NCI-H460 (cell line): ENCODE measurements around the gene LIME1. TPM values are rescaled to one million over a fixed set of nuclear protein-coding genes. Genes with fewer than 3 reads are reported as not detected.

ENCODE experiments used
- DNase-seq: peaks from one replicate; pipeline ENCODE4 v3.0.0-alpha.2; 2016; ENCODE audit warnings: low read depth; ENCODE audit errors: extremely low read depth
- total RNA-seq: library from RNA; depleted of rRNA; stranded (reverse); fragments of >200 nt; shearing (Covaris generic); gene quantifications from 2 replicates; pipeline ENCODE4 v1.2.3, GENCODE V29; 2014

The LIME1 gene
- total RNA-seq, 1 experiment from 2014 or later = 6.6 TPM

DNA sequence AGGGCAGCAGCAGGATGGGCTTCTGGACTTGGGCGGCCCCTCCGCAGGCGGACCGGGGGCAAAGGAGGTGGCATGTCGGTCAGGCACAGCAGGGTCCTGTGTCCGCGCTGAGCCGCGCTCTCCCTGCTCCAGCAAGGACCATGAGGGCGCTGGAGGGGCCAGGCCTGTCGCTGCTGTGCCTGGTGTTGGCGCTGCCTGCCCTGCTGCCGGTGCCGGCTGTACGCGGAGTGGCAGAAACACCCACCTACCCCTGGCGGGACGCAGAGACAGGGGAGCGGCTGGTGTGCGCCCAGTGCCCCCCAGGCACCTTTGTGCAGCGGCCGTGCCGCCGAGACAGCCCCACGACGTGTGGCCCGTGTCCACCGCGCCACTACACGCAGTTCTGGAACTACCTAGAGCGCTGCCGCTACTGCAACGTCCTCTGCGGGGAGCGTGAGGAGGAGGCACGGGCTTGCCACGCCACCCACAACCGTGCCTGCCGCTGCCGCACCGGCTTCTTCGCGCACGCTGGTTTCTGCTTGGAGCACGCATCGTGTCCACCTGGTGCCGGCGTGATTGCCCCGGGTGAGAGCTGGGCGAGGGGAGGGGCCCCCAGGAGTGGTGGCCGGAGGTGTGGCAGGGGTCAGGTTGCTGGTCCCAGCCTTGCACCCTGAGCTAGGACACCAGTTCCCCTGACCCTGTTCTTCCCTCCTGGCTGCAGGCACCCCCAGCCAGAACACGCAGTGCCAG is 39.7 kb upstream of the LIME1 start, which contains the start of gene TNFRSF6B:
TNFRSF6B (plus strand) TSS at position 25 of the 729 bp plus-strand sequence; CDS start at position 141, 116 bp downstream.
- DNase-seq = no peak

DNA sequence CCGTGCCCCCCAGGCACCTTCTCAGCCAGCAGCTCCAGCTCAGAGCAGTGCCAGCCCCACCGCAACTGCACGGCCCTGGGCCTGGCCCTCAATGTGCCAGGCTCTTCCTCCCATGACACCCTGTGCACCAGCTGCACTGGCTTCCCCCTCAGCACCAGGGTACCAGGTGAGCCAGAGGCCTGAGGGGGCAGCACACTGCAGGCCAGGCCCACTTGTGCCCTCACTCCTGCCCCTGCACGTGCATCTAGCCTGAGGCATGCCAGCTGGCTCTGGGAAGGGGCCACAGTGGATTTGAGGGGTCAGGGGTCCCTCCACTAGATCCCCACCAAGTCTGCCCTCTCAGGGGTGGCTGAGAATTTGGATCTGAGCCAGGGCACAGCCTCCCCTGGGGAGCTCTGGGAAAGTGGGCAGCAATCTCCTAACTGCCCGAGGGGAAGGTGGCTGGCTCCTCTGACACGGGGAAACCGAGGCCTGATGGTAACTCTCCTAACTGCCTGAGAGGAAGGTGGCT is 39.1 kb upstream of the LIME1 start:
- DNase-seq = no peak

DNA sequence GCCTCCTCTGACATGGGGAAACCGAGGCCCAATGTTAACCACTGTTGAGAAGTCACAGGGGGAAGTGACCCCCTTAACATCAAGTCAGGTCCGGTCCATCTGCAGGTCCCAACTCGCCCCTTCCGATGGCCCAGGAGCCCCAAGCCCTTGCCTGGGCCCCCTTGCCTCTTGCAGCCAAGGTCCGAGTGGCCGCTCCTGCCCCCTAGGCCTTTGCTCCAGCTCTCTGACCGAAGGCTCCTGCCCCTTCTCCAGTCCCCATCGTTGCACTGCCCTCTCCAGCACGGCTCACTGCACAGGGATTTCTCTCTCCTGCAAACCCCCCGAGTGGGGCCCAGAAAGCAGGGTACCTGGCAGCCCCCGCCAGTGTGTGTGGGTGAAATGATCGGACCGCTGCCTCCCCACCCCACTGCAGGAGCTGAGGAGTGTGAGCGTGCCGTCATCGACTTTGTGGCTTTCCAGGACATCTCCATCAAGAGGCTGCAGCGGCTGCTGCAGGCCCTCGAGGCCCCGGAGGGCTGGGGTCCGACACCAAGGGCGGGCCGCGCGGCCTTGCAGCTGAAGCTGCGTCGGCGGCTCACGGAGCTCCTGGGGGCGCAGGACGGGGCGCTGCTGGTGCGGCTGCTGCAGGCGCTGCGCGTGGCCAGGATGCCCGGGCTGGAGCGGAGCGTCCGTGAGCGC is 38.5 kb upstream of the LIME1 start:
- DNase-seq = no peak

DNA sequence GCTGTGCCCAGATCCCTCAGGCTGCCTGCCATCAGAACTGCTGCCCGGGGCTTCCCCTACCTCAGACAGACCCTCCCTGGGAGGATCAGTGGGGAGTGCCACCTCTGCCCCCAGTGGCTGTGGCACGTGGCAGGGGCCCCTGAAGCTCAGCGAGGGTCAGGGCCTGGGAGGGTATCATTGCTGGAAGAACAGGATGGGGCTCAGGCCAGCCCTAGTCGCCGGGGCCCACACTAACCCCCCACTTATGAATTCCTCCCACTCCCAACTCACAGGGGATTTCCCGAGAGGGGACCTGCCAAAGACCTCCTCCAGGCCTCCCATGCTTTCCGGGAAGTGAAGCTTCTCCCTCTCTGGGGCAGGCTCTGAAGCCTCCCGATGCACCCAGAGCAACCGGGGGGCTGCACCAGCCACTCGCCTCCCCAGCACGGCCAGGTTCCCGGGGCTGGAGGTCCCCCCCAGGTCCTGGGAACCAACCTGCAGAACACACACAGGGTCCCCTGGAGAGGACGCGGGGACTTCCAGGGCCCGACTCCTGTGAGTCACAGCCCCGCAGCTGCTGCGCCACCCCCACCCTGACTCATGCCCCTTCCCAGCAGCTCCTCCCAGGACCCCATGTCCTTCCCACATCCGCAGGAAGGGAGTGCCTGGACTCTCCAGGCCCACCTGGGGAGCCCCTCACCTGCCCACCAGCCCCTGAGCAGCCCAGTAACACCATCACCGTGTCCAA is 37.6 kb upstream of the LIME1 start:
- DNase-seq = no peak

DNA sequence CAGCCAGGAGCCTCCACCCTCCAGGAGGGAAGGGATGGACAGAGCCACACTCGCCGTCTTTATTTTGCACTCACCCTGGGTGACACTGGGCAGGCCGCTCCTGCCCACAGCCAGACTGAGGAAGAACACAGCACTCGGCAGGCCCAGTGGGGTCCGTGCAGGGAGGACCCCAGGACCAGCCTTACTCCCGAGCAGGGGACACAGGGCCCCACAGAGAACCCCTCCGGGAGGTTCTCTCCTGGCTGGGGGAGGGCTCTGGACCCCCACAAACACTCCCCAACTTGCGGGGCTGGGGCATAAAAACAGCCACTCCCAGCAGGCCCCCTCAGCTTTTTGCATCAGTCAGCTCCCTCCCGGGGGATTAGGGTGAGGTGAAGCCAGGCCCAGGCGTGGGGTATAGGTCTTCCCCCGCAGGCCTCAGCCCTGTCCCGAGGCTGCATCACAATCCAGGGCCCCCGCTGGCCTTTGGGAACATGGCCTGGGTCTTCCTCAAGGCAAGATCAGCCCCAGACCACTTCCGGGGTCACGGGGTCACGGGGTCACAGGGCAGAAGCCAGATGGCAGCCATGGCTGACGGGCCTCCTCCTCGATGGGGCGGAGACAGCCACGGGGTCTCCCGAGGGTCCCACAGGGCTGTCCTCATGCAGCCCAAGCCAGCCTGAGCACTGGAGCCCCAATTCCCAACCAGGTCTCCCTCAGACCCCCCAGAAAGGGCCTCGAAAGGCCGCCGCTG is 36.8 kb upstream of the LIME1 start:
- DNase-seq = no peak

DNA sequence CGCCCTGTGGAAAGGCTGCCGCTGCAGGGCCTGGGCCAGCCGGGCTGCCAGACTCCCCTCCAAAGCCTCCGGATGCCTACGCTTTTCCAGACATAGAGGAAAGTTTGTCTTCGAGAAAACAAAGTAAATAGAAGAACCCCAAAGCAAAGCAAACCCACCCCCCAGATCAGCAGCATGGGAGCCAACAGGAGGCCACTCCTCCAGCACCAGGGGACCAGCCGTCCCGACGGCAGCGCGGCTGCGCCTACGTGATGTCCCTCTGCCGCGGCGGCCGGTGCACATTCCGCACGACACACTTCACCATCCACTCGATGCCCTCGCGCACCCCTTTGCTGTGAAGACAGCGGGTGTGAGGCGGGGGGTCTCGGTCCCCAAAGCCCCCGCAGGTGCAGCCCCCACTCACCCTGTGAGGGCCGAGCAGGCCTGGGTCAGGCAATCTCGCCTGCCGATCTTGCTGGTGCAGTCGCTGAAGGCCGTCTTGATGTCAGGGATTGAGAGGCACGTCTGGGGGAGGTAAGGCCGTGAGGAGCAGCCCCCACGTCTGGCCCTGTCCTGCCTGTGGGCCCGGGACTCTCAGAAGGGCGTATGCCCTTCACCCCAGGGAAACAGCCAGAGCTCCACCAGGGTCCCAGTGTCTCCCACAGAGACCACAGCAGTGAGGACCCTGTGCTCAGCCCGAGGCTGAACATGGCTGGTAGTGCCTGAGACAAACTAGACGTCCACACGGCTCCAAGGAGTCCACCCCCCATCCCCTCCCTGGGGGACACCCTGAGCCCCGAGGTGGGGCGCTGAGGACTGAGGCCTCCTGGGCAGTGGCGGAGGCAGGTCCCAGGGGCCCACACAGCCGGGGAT is 36.0 kb upstream of the LIME1 start:
- no peak for DNase-seq

DNA sequence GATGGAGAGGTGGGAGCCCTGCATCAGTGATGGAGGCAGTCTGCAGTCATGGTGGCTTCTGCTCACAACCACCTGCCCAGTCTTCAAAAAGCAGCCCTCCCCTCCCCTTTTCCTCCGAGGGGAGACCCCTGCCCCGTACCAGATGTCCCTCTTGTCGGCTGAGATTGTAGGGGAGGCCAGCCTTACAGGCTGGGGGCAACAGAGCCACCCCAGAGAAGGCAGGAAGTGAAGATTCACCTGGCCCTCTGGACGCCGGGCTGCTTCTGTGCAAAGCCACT is 35.5 kb upstream of the LIME1 start:
- DNase-seq = no peak

DNA sequence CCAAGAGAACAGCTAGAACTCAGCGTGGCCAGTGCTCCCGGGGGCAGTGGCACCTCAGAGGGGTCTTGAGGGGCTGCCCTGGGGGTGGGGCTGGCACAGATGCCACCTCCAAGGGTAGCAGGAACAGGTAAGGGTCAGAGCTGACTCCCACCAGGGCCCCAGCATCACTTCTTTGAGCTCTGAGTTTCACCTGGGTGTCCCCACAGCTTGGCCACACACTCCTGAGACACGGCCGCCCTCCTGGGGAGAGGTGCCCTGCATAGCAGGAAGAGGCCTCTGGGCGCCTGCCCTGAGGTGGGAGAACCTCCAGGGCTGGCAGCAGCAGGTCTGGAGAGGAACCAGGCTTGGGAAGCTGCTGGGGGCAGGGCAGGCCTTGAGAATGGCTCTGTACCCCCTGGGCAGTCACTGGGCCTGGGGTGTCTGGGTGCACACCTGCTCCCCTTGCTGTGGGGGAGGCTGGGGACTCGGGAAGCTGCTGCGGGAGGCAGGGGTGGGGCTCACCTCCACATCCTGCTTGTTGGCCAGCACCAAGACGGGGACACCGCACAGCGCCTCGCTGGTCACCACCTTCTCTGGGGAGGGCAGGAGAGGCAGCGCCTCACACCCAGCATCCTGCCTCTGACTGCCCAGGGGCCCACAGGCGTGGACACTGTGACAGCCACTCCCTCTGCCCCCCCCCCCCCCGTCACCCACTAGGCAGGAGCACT is 35.0 kb upstream of the LIME1 start:
- DNase-seq = no peak

DNA sequence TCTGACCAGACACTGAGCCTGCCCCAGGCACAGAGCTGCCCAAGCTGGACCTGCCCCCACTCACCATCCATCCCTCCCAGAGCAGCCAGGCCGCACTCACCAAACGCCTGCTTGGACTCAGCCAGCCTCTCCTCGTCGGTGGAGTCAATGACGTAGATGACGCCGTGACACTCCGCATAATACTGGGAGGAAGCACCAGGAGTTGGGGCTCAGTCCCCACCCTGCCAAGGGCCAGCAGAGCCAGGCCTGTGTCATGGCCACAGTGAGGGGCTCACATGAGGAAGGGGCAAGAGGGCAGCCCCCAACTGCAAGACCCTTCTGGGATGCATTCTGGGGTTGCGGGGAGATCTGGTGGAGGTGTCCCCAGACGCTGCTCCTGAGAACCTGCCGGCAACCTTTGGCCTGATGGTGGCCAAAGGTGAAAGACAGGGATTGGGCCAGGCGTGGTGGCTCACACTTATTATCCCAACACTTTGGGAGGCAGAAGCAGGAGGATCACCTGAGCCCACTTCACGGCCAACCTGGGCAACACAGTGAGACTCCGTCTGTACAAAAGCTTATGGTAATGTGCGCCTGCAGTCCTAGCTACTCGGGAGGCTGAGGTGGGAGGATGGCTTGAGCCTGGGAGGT is 34.3 kb upstream of the LIME1 start:
- DNase-seq = no peak

DNA sequence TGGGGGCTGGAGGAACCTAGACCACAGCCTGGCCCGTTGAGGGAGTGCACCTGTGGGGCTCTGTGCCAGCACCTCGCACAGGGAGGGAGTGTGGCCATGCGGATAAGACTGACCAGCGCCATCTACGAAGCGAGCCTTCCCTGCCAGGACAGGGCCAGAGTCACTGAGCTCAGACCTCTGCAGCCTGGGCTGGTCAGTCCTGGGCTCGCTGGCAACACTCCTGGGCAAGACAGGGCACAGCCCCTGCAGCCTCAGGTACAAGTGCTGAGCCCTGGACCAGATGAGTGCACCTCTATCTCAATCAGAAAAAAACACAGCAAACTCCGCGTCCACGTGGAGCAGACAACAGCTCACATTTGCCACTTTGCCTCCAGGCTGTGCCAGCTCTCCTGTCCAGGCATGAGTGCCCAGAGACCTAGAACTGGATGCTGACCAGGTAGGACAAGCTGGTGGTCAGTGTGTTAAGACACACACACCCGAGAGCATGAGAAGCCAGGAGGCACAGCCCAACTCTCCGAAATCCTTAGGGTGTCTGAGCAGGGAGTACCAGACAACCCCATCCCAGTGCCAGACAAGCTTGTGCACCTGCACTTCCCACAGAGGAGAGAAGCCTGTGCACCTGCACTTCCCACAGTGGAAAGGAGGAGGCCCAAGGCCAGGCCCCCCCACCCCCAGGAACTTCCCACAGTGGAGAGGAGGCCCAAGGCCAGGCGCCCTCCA is 33.6 kb upstream of the LIME1 start:
- DNase-seq = no peak

DNA sequence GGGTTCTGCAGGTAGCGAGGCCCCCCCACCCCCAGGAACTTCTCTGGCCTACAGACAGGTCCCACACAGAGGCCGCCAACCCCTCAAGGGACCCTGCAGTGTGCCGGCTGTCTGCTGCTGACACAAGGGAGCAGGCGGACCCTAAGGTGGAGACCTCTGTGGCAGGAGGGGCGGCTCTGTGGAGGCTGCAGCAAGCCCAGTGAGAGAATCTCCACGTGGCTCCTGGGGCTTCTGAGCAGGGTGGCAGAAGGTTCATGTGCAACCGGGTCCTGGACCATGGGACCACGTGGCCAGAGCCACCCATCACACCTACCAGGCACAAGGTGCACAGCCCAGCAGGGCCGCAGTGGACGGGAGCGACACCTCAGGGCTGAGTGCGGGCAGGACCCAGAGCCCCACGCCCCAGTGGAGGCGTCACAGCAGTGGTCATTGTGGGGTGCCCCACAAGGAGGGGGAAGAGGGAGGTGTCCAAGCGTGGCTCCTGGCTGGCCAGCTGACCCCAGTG is 32.9 kb upstream of the LIME1 start:
- DNase-seq = no peak

DNA sequence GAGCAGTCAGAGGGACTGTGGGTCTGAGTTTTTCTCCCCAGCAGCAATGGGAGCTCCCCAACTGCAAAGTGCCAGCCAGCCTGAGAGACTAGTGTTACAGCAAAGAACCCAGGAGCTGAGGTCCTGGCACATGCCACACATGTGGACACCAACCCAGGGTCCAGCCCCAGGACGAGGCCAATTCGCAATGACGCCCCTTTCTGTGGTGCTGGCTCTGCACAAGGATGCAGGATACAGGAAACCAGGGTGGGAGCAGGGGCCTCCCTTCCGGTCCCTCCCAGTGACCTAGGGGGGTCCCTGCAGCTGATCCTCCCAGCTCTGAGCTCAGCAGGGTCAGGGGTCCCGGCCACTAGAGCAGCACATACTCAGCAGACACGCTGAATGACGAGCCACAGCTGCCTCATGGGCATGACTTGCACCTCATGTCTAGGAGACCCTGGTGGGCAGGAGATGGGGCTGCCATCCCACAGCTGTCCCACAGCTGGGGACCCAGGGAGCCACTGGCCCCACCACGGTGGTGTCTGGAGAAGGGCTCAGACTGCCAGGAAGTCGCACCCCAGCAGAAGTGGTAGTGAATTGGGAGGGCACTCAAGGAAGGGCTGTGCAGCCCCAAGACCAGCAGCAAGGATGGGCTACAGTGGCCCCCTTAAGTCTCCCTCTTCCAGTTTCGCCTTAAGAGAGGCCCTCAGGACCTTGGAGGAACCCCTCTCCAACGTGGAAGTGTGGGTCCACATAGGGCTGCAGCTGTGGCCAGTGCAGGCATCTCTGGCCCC is 32.3 kb upstream of the LIME1 start:
- no peak for DNase-seq

DNA sequence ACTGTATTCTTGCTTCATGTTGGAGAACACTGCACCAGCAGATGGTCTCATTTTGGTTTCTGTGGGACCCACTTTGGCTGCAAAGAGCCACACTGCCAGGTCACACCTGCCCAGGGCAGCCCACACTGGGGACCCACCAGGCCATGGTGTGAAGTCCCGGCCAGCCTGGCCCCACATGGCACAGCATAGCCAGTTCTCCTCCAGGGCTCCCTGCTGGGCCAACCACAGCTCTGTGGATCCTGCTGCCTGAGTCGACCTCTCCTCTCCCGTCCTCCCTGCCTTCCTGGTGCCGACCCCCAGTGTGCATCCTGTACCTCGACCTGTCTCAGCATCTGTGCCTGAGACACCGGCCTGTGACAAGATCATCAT is 31.7 kb upstream of the LIME1 start:
- DNase-seq = no peak

DNA sequence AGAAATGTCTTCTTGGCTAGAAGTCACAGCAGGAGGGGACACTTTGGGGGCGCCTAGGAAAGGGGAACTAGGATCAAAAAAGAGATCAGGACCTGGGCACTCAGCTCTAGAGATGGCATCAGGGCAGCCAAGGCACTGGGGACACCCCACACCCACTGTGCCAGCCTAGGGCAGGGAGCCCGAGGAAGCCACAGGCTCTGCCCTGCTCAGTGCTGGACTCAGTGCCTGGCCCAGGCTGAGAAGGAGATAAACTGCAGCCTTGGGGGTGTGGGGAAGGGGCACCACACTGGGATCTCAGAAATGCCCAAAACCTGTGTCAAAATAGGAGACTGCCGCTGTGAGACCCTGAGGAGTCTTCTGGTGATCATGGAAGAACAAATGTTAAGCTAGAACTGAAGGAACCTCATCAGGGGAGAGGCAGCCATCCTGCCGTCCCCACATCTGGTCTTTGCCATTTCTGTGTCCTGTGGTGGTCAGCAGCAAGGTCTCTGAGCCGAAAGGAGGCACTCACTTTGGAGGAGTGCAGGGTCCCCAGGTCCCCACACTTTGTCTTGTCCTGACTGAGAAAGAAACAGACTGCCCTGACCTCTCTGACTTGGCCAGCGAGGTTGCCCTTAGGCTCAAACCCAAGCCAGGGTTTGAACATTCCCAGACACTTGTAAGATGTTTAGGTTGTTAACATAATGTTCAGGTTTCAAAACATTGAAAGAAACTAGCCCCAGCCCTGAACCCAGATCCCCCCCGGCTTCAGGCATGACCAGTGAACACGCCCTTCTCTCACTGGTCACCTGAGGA is 31.0 kb upstream of the LIME1 start:
- DNase-seq = no peak

DNA sequence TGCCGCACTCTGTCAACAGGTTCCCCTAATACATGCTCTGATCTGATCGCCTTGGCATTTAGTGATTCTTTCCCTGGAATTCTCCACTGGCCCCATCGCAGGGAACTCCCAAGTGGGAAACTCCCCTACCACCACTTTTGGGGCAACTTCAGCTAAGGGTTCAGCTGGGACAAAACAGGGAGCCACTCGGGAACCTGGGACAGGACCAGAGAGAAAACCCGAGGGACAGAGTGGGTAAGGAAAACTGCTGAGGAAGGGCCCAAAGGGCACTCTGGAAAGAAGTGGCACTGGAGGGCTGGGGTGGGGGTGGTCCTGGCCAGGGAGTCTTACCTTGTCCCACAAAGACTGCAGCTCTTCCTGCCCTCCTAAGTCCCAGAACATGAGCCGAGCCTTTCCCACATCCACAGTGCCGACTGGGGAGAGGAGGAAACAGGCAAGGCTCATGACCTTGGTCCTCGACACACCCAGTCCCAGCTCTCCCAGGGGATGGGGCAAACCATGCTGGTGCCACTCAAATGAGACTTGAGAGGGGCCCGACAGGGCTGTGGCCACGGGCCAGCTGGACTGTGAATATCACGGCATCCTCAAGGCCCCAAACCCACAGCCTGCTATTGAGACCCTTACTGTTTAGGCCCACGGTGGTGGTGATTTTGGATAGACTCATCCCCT is 30.3 kb upstream of the LIME1 start:
- no peak for DNase-seq
